GM12878 (cell line): ENCODE measurements around the gene SNRPA. TPM values are rescaled to one million over a fixed set of nuclear protein-coding genes. Genes with fewer than 3 reads are reported as not detected.

Experiments used
- ATAC-seq: fragments of 200-7000 bp; cut with Tn5 transposase; 3 replicates; pipeline ENCODE4 v1.9.1; 2020; ENCODE audit warnings: mild to moderate bottlenecking, moderate library complexity
- BruUV-seq: library from RNA; stranded (reverse); fragments of 400-500 nt; replicated peaks from 2 replicates; lab custom pipeline; 2021; lab: Mats Ljungman, UMichigan
- CTCF ChIA-PET: fragments of 300-600 bp; sonication (Branson Sonifier 250); formaldehyde crosslinking; extraction: SDS; loops from one replicate; lab custom pipeline; 2021; ENCODE audit warnings: inconsistent platforms; lab: Yijun Ruan, JAX
- POLR2A ChIA-PET: fragments of 350-600 bp; formaldehyde crosslinking; extraction: SDS; loops from one replicate; lab custom pipeline; 2021; ENCODE audit warnings: inconsistent platforms; lab: Charles Lee
- RAD21 ChIA-PET: fragments of 300-600 bp; sonication (Branson Sonifier 250); formaldehyde crosslinking; loops from one replicate; lab custom pipeline; 2023; ENCODE audit warnings: antibody characterized with exemption; ENCODE audit not compliant: unreplicated experiment; lab: Charles Lee
- SMC1A ChIA-PET: fragments of 300-600 bp; sonication (Branson Sonifier 250); formaldehyde crosslinking; loops from one replicate; lab custom pipeline; 2023; ENCODE audit not compliant: unreplicated experiment, uncharacterized antibody; lab: Charles Lee
- DNase-seq: peaks from one replicate; pipeline ENCODE4 v3.0.0-alpha.2; 2011; ENCODE audit warnings: low read depth, low spot score
- FAIRE-seq: peaks from 3 replicates; lab custom pipeline; 2011; peaks lifted over from hg19 to GRCh38; lab: Jason Lieb, UNC
- H2AFZ ChIP-seq: 2 replicates; pipeline ENCODE4 v1.6.0; 2011; ENCODE audit warnings: low read depth, low read length, control low read depth; ENCODE audit not compliant: control insufficient read depth
- H3K27ac ChIP-seq: 2 replicates; pipeline ENCODE4 v1.5.1; 2011; ENCODE audit warnings: control low read depth; ENCODE audit not compliant: control insufficient read depth, insufficient read depth
- H3K27me3 ChIP-seq, 2 experiments: replicated peaks in 1 of 2; 2 replicates each; pipeline versions ENCODE4 v1.6.0 to v1.6.1; 2011; ENCODE audit warnings: low read length in 1 of 2; ENCODE audit not compliant: control insufficient read depth in 2 of 2, insufficient read depth in 2 of 2
- H3K36me3 ChIP-seq, 2 experiments: 2 replicates each; pipeline ENCODE4 v1.5.1; 2011; ENCODE audit warnings: low read length in 1 of 2; ENCODE audit not compliant: control insufficient read depth in 2 of 2, insufficient read depth in 2 of 2
- H3K4me1 ChIP-seq: 2 replicates; pipeline ENCODE4 v1.6.1; 2011; ENCODE audit warnings: mild to moderate bottlenecking, low read length, moderate library complexity, mixed read lengths; ENCODE audit not compliant: control insufficient read depth, insufficient read depth
- H3K4me2 ChIP-seq: 2 replicates; pipeline ENCODE4 v1.6.0; 2011; ENCODE audit warnings: control low read depth; ENCODE audit not compliant: control insufficient read depth, insufficient read depth
- H3K4me3 ChIP-seq: fragments of 200-600 bp; sonication (generic); 2 replicates; pipeline ENCODE4 v1.5.1; 2016
- H3K79me2 ChIP-seq: 2 replicates; pipeline ENCODE4 v1.6.0; 2011; ENCODE audit warnings: low read length; ENCODE audit not compliant: control insufficient read depth, insufficient read depth
- H3K9ac ChIP-seq: 2 replicates; pipeline ENCODE4 v1.8.0; 2011; ENCODE audit warnings: low read length, control low read depth, mixed read lengths; ENCODE audit not compliant: control insufficient read depth, insufficient read depth
- H3K9me3 ChIP-seq: replicated peaks from 3 replicates; pipeline ENCODE4 v1.5.1; 2011; ENCODE audit warnings: mild to moderate bottlenecking, low read length; ENCODE audit not compliant: control insufficient read depth, insufficient read depth
- H4K20me1 ChIP-seq: 2 replicates; pipeline ENCODE4 v1.6.0; 2011; ENCODE audit not compliant: control insufficient read depth, insufficient read depth
- HDAC2 ChIP-seq: fragments of 200-600 bp; sonication (generic); IDR thresholded peaks from 2 replicates; pipeline ENCODE4 v1.6.1; 2017
- IRF4 ChIP-seq: IDR thresholded peaks from 2 replicates; pipeline ENCODE4 v1.6.1; 2011; ENCODE audit warnings: low read depth, low read length
- RCOR1 ChIP-seq: conservative IDR thresholded peaks from 2 replicates; pipeline ENCODE4 v1.6.1; 2012; ENCODE audit warnings: low read depth, low read length, improper control_type of control experiment
- WGBS: methylation state at CpG from one replicate; pipeline ENCODE4 v1.1.6; 2016; ENCODE audit warnings: low lambda C conversion rate; ENCODE audit not compliant: insufficient replicate concordance, insufficient coverage; ENCODE audit errors: missing lambda C conversion rate; 5-methylcytosine and 5-hydroxymethylcytosine counted together
- in situ Hi-C: fragments of 300-500 bp; cut with MboI; formaldehyde crosslinking; loops from 9 replicates; pipeline ENCODE4 v1.14.3; 2018; ENCODE audit warnings: mixed read lengths
- intact Hi-C: fragments of 100-400 bp; cut with micrococcal nuclease; formaldehyde crosslinking; loops from one replicate; pipeline ENCODE4 v1.14.2; 2022; ENCODE audit not compliant: unreplicated experiment
- polyA plus RNA-seq, 11 experiments: library from polyadenylated mRNA; depleted of rRNA in 4 of 11; unstranded in 6 of 11; stranded (reverse) in 5 of 11; fragments of >200 nt; fragmentation: Nextera tagmentation in 4 of 11; fragmentation: Illumina TruSeq in 1 of 11; extraction: Ambion mirVana in 4 of 11; extraction: Trizol in 1 of 11; gene quantifications; 1 replicate in 1 of 11; 2 replicates in 10 of 11; pipeline versions ENCODE4 v1.2.1 to v1.2.3, GENCODE V29; 2011 to 2016; ENCODE audit warnings: inconsistent platforms in 2 of 11, missing spikeins in 2 of 11, low read depth in 1 of 11
- total RNA-seq, 4 experiments: library from RNA; depleted of rRNA in 3 of 4; stranded (reverse); fragments of >200 nt in 3 of 4; fragmentation: Illumina TruSeq in 1 of 4; extraction: Trizol in 1 of 4; gene quantifications; 2 replicates each; pipeline versions ENCODE4 v1.2.1 to v1.2.3, GENCODE V29; 2013 to 2021
- TF ChIP-seq, protein P1 (sequence below): fragments of 450-650 bp; IDR thresholded peaks from 2 replicates; pipeline ENCODE4 v1.6.1; 2017; ENCODE audit warnings: antibody characterized with exemption, mild to moderate bottlenecking, moderate library complexity

The SNRPA gene
- total and polyA plus RNA-seq, 10 of the 15 experiments (the other 5 are each of a cell fraction or from before 2014, with no cell fraction given), result 14.8 to 299 (median 202) TPM

DNA sequence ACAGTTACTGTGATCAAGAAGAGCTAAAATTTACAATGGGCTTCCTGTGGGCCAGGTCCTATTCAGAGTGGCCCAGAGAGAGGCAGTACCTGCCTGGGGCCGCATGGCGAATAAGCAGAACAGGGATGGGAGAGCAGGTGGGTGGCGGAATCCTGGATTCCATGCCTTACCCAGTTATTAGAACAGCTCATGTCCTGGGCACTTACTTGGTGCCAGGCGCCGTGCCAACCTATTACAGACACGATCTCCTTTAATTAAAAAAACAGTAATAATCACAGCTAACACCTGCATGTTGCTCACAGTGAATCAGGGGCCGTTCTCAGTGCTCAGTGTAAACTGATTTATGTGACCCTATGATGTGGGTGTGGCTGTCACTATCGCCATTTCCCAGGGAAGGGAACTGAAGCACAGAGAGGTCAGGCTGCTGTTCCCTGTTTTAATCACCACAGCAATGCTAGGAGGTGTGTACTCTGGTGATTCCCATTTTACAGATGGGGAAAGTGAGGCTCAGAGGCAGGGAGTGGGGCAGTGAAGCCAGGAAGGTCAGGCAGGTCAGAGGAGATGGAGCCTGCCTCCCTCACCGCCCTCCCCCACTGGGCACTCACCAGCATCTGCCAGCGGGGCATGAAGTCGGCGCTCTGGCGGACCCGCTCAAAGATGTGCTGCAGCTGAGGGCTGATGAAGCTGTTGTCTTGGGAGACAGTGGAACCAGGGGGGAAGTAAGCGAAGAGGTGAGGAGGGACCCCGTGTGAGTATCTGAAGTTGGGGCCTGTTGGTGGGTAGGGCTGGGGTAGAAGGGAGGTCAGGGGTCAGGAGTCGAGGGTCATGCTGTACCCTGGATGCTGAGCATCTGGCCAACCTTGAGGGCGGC, 46.3 kb upstream of the SNRPA start:
- no peaks in the 10 kb centered on the region for H3K4me1 ChIP-seq
- intact Hi-C loops, result no loop called here
- H3K36me3 ChIP-seq, result peaks cover 0 to 6% of the 10 kb centered on the region in 2 experiments
- in situ Hi-C loops, result no loop called here
- 93% methylated on average over 18 of the region's 18 CpGs for WGBS
- H4K20me1 ChIP-seq, result no peaks in the 10 kb centered on the region
- TF ChIP-seq, protein P1, sequence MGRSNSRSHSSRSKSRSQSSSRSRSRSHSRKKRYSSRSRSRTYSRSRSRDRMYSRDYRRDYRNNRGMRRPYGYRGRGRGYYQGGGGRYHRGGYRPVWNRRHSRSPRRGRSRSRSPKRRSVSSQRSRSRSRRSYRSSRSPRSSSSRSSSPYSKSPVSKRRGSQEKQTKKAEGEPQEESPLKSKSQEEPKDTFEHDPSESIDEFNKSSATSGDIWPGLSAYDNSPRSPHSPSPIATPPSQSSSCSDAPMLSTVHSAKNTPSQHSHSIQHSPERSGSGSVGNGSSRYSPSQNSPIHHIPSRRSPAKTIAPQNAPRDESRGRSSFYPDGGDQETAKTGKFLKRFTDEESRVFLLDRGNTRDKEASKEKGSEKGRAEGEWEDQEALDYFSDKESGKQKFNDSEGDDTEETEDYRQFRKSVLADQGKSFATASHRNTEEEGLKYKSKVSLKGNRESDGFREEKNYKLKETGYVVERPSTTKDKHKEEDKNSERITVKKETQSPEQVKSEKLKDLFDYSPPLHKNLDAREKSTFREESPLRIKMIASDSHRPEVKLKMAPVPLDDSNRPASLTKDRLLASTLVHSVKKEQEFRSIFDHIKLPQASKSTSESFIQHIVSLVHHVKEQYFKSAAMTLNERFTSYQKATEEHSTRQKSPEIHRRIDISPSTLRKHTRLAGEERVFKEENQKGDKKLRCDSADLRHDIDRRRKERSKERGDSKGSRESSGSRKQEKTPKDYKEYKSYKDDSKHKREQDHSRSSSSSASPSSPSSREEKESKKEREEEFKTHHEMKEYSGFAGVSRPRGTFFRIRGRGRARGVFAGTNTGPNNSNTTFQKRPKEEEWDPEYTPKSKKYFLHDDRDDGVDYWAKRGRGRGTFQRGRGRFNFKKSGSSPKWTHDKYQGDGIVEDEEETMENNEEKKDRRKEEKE, result no peak
- TF ChIP-seq RCOR1 (no peak), IRF4 (no peak), HDAC2 (no peak)
- H3K4me2 ChIP-seq, result no peak overlapping the region
- H3K27me3 ChIP-seq, result no peaks in the 10 kb centered on the region
- H3K79me2 ChIP-seq, result no peaks in the 10 kb centered on the region
- FAIRE-seq (no peak), ATAC-seq (no peak), DNase-seq (no peak)
- BruUV-seq, result no TSS peak
- H3K9ac ChIP-seq, result no peak overlapping the region
- H2AFZ ChIP-seq, result no peak overlapping the region
- CTCF ChIA-PET, result no interaction called here
- H3K4me3 ChIP-seq, result no peak overlapping the region
- SMC1A ChIA-PET, result no interaction called here
- POLR2A ChIA-PET, result interaction anchor here (0.6 kb wide), 1 partner anchor 81 kb away, joined by 6 read pairs; no protein-coding TSS in a partner anchor
- RAD21 ChIA-PET, result no interaction called here
- no peak overlapping the region for H3K27ac ChIP-seq
- no peaks in the 10 kb centered on the region for H3K9me3 ChIP-seq
